WTC11 (cell line): ENCODE data around the gene SORCS1.

Experiments
- ESRRA ChIP-seq: sonication (generic); formaldehyde crosslinking; IDR thresholded peaks from 2 replicates; pipeline ENCODE4 v1.8.1; 2022; ENCODE audit warnings: mild to moderate bottlenecking, missing genetic modification reagents, borderline replicate concordance
- ETV6 ChIP-seq: sonication (generic); formaldehyde crosslinking; IDR thresholded peaks from 2 replicates; pipeline ENCODE4 v1.8.1; 2022; ENCODE audit warnings: mild to moderate bottlenecking, missing genetic modification reagents
- GABPB1 ChIP-seq: sonication (generic); formaldehyde crosslinking; IDR thresholded peaks from 2 replicates; pipeline ENCODE4 v1.8.1; 2023; ENCODE audit warnings: mild to moderate bottlenecking, missing genetic modification reagents
- MYBL2 ChIP-seq: sonication (generic); formaldehyde crosslinking; IDR thresholded peaks from 2 replicates; pipeline ENCODE4 v1.8.1; 2023; ENCODE audit warnings: mild to moderate bottlenecking, moderate library complexity, missing genetic modification reagents
- SMAD3 ChIP-seq: sonication (generic); formaldehyde crosslinking; IDR thresholded peaks from 2 replicates; pipeline ENCODE4 v1.8.0; 2022; ENCODE audit warnings: missing genetic modification reagents, mild to moderate bottlenecking, borderline replicate concordance
- SOX15 ChIP-seq: fragments of 250-450 bp; sonication (Bioruptor Pico); IDR thresholded peaks from 2 replicates; pipeline ENCODE4 v1.9.0; 2021; ENCODE audit warnings: mild to moderate bottlenecking
- TCF7 ChIP-seq: sonication (generic); formaldehyde crosslinking; IDR thresholded peaks from 2 replicates; pipeline ENCODE4 v1.8.0; 2022; ENCODE audit warnings: mild to moderate bottlenecking, low read depth, missing genetic modification reagents, moderate library complexity
- ZBTB21 ChIP-seq: sonication (generic); formaldehyde crosslinking; IDR thresholded peaks from 2 replicates; pipeline ENCODE4 v1.8.1; 2023; ENCODE audit warnings: mild to moderate bottlenecking, missing genetic modification reagents, borderline replicate concordance
- TF ChIP-seq, protein P1 (sequence below): fragments of 200-600 bp; IDR thresholded peaks from 2 replicates; pipeline ENCODE4 v1.8.0; 2022; ENCODE audit warnings: antibody characterized with exemption
- TF ChIP-seq, protein P2 (sequence below): sonication (generic); formaldehyde crosslinking; IDR thresholded peaks from 2 replicates; pipeline ENCODE4 v1.8.1; 2023; ENCODE audit warnings: mild to moderate bottlenecking, missing genetic modification reagents, moderate library complexity
- TF ChIP-seq, protein P3 (sequence below): sonication (generic); formaldehyde crosslinking; conservative IDR thresholded peaks from 2 replicates; pipeline ENCODE4 v1.8.1; 2022; ENCODE audit warnings: mild to moderate bottlenecking, missing genetic modification reagents
- TF ChIP-seq, protein P4 (sequence below): sonication (generic); formaldehyde crosslinking; IDR thresholded peaks from 2 replicates; pipeline ENCODE4 v1.8.0; 2023; ENCODE audit warnings: missing genetic modification reagents, mild to moderate bottlenecking, borderline replicate concordance
- TF ChIP-seq, protein P5 (sequence below): sonication (generic); formaldehyde crosslinking; IDR thresholded peaks from 2 replicates; pipeline ENCODE4 v1.8.1; 2023; ENCODE audit warnings: mild to moderate bottlenecking, moderate library complexity, missing genetic modification reagents
- TF ChIP-seq, protein P6 (sequence below): sonication (generic); formaldehyde crosslinking; IDR thresholded peaks from 2 replicates; pipeline ENCODE4 v1.8.0; 2022; ENCODE audit warnings: mild to moderate bottlenecking, missing genetic modification reagents

DNA sequence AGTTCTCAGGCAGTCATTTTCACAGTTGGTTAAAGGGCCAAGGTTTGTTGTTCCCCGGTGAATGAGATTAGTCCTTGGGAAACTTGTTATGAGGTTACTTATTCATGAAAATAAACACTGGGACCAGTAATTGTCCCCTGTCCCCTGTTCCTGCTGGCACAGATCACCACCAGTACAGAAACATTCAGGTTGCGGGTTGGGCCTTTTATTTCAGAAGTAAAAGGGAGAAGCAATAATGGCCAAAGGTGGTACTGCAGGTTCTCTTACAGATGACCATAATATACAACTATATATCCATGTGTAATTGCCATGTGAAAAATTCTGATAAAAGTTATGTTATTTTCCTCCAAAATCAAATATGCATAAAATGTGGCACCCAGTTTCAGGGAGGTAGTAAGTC, 442.0 kb downstream of the SORCS1 start:
- no peak for TF ChIP-seq SMAD3 (CRISPR knock-in tag)
- TF ChIP-seq, protein P1, sequence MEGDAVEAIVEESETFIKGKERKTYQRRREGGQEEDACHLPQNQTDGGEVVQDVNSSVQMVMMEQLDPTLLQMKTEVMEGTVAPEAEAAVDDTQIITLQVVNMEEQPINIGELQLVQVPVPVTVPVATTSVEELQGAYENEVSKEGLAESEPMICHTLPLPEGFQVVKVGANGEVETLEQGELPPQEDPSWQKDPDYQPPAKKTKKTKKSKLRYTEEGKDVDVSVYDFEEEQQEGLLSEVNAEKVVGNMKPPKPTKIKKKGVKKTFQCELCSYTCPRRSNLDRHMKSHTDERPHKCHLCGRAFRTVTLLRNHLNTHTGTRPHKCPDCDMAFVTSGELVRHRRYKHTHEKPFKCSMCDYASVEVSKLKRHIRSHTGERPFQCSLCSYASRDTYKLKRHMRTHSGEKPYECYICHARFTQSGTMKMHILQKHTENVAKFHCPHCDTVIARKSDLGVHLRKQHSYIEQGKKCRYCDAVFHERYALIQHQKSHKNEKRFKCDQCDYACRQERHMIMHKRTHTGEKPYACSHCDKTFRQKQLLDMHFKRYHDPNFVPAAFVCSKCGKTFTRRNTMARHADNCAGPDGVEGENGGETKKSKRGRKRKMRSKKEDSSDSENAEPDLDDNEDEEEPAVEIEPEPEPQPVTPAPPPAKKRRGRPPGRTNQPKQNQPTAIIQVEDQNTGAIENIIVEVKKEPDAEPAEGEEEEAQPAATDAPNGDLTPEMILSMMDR: no peak
- no peak for TF ChIP-seq ZBTB21
- TF ChIP-seq, protein P2, sequence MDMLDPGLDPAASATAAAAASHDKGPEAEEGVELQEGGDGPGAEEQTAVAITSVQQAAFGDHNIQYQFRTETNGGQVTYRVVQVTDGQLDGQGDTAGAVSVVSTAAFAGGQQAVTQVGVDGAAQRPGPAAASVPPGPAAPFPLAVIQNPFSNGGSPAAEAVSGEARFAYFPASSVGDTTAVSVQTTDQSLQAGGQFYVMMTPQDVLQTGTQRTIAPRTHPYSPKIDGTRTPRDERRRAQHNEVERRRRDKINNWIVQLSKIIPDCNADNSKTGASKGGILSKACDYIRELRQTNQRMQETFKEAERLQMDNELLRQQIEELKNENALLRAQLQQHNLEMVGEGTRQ (CRISPR knock-in tag): no peak
- TF ChIP-seq MYBL2 (CRISPR knock-in tag): no peak
- TF ChIP-seq SOX15 (CRISPR knock-in tag): no peak
- TF ChIP-seq GABPB1: no peak
- TF ChIP-seq ETV6: no peak
- TF ChIP-seq, protein P3, sequence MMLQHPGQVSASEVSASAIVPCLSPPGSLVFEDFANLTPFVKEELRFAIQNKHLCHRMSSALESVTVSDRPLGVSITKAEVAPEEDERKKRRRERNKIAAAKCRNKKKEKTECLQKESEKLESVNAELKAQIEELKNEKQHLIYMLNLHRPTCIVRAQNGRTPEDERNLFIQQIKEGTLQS (CRISPR knock-in tag): no peak
- TF ChIP-seq, protein P4, sequence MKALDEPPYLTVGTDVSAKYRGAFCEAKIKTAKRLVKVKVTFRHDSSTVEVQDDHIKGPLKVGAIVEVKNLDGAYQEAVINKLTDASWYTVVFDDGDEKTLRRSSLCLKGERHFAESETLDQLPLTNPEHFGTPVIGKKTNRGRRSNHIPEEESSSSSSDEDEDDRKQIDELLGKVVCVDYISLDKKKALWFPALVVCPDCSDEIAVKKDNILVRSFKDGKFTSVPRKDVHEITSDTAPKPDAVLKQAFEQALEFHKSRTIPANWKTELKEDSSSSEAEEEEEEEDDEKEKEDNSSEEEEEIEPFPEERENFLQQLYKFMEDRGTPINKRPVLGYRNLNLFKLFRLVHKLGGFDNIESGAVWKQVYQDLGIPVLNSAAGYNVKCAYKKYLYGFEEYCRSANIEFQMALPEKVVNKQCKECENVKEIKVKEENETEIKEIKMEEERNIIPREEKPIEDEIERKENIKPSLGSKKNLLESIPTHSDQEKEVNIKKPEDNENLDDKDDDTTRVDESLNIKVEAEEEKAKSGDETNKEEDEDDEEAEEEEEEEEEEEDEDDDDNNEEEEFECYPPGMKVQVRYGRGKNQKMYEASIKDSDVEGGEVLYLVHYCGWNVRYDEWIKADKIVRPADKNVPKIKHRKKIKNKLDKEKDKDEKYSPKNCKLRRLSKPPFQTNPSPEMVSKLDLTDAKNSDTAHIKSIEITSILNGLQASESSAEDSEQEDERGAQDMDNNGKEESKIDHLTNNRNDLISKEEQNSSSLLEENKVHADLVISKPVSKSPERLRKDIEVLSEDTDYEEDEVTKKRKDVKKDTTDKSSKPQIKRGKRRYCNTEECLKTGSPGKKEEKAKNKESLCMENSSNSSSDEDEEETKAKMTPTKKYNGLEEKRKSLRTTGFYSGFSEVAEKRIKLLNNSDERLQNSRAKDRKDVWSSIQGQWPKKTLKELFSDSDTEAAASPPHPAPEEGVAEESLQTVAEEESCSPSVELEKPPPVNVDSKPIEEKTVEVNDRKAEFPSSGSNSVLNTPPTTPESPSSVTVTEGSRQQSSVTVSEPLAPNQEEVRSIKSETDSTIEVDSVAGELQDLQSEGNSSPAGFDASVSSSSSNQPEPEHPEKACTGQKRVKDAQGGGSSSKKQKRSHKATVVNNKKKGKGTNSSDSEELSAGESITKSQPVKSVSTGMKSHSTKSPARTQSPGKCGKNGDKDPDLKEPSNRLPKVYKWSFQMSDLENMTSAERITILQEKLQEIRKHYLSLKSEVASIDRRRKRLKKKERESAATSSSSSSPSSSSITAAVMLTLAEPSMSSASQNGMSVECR (CRISPR knock-in tag): no peak
- TF ChIP-seq, protein P5, sequence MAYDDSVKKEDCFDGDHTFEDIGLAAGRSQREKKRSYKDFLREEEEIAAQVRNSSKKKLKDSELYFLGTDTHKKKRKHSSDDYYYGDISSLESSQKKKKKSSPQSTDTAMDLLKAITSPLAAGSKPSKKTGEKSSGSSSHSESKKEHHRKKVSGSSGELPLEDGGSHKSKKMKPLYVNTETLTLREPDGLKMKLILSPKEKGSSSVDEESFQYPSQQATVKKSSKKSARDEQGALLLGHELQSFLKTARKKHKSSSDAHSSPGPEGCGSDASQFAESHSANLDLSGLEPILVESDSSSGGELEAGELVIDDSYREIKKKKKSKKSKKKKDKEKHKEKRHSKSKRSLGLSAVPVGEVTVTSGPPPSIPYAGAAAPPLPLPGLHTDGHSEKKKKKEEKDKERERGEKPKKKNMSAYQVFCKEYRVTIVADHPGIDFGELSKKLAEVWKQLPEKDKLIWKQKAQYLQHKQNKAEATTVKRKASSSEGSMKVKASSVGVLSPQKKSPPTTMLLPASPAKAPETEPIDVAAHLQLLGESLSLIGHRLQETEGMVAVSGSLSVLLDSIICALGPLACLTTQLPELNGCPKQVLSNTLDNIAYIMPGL: no peak
- no peak for TF ChIP-seq TCF7 (CRISPR knock-in tag)
- TF ChIP-seq, protein P6, sequence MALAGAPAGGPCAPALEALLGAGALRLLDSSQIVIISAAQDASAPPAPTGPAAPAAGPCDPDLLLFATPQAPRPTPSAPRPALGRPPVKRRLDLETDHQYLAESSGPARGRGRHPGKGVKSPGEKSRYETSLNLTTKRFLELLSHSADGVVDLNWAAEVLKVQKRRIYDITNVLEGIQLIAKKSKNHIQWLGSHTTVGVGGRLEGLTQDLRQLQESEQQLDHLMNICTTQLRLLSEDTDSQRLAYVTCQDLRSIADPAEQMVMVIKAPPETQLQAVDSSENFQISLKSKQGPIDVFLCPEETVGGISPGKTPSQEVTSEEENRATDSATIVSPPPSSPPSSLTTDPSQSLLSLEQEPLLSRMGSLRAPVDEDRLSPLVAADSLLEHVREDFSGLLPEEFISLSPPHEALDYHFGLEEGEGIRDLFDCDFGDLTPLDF (CRISPR knock-in tag): no peak
- TF ChIP-seq ESRRA (CRISPR knock-in tag): no peak
